Measurements from ENCODE around the gene SPINK5.

Gene SPINK5

DNA sequence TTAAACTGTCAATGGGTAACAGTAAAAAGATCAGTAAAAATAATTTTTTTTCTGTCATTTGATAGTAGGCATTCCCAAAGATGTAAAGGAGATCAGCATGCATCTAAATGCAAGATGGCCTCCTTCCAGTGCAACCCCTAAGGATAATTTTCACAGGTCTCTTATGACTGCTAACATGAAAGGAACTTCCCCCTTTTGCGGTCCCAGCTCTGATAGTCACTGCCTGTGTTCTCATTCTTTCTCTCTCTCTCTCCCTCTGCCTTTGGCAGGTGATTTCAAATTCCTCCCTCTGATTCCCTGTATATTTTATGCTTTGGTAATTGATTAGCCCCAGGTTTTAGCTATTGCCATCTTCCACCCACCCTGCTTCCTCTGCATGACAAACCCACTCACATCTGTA, 113.4 kb downstream of the SPINK5 start:
- DNase-seq = no peak

DNA sequence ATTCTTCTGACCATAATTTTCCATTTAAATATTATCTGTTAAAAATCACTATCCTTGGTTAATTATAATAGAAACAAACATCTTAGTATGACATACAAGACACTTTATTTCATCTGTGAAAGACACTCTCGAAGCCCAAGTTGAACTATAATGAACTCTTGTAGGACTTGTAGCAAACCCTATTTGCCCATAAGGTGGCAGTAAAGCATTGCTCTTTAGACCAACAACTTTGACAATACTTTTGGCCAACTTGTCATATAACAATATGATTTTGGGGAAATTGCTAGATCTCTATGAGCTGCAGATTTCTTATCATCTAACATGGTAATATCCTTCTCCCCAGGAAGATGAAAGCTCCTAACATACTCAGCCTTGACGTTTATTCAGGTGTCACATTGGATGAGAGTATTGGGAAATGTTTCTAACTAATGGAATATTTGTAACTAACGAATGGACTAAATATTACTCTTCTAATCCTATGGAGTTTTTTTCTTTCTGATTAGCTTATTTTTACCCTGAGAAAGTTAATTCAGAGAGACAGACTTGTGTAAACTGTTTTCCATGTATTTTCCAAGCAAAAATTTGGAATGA, 115.5 kb downstream of the SPINK5 start:
- peak; percentile 35 for DNase-seq

DNA sequence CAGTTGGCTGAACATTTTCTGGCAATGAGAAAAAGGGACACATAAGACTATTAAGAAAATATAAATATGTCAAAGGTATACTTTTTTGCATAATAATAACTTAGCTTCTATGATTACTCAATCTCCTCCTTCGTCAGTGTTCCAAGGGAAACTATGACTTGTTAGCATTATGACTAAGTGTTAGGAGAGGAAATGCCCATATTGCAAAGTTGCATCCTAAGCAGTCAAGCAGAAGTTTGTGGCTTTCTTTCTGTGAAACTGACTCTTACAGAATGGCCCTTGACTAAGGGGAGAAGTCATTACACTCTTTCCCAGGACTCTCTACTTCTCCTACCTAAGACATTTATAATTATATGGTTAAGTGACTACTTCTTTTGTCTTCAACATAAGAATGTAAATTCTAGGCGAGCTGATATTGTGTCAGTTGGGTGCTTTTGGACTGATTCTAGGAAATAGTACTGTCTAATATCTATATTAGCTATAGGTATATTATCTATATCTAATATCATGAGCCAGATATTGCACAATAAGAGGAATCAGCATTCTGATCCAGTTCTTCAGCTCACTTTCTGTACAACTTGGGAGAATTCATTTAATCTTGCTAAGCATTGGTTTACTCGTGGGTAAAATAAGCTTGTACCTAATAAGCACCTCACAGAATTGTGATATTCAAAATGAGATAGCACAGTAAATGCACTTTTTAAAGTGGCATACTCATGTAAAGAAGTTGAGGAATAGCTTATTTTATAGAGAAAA, 122.6 kb downstream of the SPINK5 start:
- DNase-seq = peak; percentile 10

Measured in fibroblast of skin of abdomen (primary cell).